ENCODE measurements around the gene ATF5.

ATF5 gene

DNA sequence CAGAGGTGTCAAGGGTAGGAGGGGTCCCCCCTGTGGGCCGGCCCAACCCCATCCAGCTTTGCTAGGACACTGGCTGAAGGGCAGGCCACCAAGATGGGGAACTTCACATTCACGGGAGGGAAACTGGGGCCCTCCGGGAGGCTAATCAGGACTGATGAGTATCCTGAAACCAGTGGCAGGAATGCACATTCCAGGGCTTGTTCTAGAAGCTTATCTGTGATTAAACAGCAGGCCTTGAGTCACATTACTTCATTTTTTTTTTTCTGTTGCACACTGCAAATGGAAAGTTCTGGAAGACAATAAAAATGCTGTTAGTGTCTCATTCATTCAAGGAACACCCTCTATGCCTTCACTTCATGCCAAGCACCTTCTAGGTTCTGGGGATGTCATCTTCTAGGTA lies 47.5 kb downstream of the ATF5 start:
- DNase-seq (ENCODE audit: low read depth in 2 of 2), result no peak

DNA sequence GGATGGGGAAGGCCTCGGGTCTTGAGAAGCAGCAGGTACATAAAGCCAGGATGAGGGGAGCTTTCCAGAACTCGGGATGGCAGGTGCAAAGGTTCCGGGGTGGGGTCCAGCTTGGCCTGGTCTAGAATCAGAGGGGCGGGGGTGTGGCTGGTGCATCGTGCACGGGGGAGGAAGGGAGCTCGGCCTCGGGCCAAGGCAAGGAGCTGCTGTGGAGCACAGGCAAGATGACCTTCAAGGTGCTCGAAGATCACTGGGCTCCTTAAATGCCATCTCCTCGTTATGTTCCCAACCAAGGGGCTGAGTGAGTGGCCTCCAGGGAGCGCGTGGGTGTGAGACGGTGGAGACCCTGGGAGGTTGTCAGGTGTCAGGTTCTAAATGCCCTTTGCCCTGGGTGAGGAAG lies 48.1 kb downstream of the ATF5 start:
- no peak for DNase-seq (ENCODE audit: low read depth in 2 of 2)

GRCh38 chr19:49977881-49978280 lies 48.9 kb downstream of the ATF5 start:
- DNase-seq (ENCODE audit: low read depth in 2 of 2), result no peak

DNA sequence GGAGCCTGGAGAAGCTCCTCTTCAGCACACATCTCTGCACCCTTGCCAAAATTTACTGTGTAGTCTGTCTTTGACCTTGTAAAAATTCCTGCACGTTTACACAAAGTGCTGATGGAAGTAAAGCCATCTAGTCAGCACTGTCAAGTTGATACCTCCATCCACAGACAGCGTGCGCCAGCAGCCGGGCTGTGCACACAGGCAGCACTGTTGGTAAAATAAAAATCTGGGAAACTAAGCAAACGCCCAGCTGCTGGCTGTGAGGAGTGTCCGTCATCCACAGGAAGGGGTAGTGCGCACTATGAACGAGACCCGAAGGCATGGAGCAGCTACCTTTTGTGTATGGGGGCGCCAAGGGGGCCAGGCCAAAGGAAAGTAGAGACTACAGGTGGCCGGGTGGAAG lies 49.3 kb downstream of the ATF5 start:
- DNase-seq (ENCODE audit: low read depth in 2 of 2), result no peak

- no peak for DNase-seq (ENCODE audit: low read depth in 2 of 2)
These were observed 52.9 kb downstream of the ATF5 start for GRCh38 chr19:49981603-49982593.
